ENCODE results near the gene S1PR2.
A peak's percentile ranks its signal among the peaks of the same experiment; 100 is the strongest.

The S1PR2 gene

GRCh38 chr19:10230861-10231611, at the start of gene S1PR2:
TSS of gene S1PR2 (minus strand) at chr19:10231331. CDS start at chr19:10224905, 6,426 bp downstream.
- DNase-seq (ENCODE audit: low spot score): peak; percentile 88

GRCh38 chr19:10279737-10280442, 48.8 kb upstream of the S1PR2 start:
- no peak for DNase-seq (ENCODE audit: low spot score)

- DNase-seq (ENCODE audit: low spot score): no peak
Measured at GRCh38 chr19:10278935-10279334, 47.8 kb upstream of the S1PR2 start.

- DNase-seq (ENCODE audit: low spot score): no peak
Measured at GRCh38 chr19:10277795-10278589, 46.9 kb upstream of the S1PR2 start.

- DNase-seq (ENCODE audit: low spot score): no peak
Measured at GRCh38 chr19:10274589-10274988, 43.5 kb upstream of the S1PR2 start.

- DNase-seq (ENCODE audit: low spot score): peak; percentile 90
Measured at GRCh38 chr19:10271543-10272086, 40.5 kb upstream of the S1PR2 start.

GRCh38 chr19:10270616-10271394, 39.7 kb upstream of the S1PR2 start, which contains the start of gene ICAM1:
TSS of gene ICAM1 (plus strand) at chr19:10271120. CDS start at chr19:10271160, 40 bp downstream.
- DNase-seq (ENCODE audit: low spot score): peak; percentile 89

- peak; percentile 71 for DNase-seq (ENCODE audit: low spot score)
Measured at GRCh38 chr19:10270180-10270615, 39.1 kb upstream of the S1PR2 start.

- DNase-seq (ENCODE audit: low spot score): peak; percentile 85
Measured at GRCh38 chr19:10269333-10270179, 38.4 kb upstream of the S1PR2 start.

GRCh38 chr19:10268071-10268470, 36.9 kb upstream of the S1PR2 start:
- no peak for DNase-seq (ENCODE audit: low spot score)

- no peak for DNase-seq (ENCODE audit: low spot score)
Measured at GRCh38 chr19:10266706-10267105, 35.6 kb upstream of the S1PR2 start.

- DNase-seq (ENCODE audit: low spot score): no peak
Measured at GRCh38 chr19:10262771-10263170, 31.6 kb upstream of the S1PR2 start.

- DNase-seq (ENCODE audit: low spot score): no peak
Measured at GRCh38 chr19:10260141-10260584, 29.0 kb upstream of the S1PR2 start.

GRCh38 chr19:10259162-10259905, 28.2 kb upstream of the S1PR2 start:
- peak; percentile 96 for DNase-seq (ENCODE audit: low spot score)

- DNase-seq (ENCODE audit: low spot score): no peak
Measured at GRCh38 chr19:10258080-10258710, 27.1 kb upstream of the S1PR2 start.

- DNase-seq (ENCODE audit: low spot score): no peak
Measured at GRCh38 chr19:10256970-10257615, 26.0 kb upstream of the S1PR2 start.

- DNase-seq (ENCODE audit: low spot score): no peak
Measured at GRCh38 chr19:10256551-10256950, 25.4 kb upstream of the S1PR2 start.

- no peak for DNase-seq (ENCODE audit: low spot score)
Measured at GRCh38 chr19:10255358-10255757, 24.2 kb upstream of the S1PR2 start.

GRCh38 chr19:10254244-10254643, 23.1 kb upstream of the S1PR2 start:
- no peak for DNase-seq (ENCODE audit: low spot score)
